ENCODE data around the gene ZNF710. TPM values are rescaled to one million over a fixed set of nuclear protein-coding genes. Genes with fewer than 3 reads are reported as not detected.

The ZNF710 gene
- polyA plus RNA-seq, 1 donor from 2014 or later, result 10.2 TPM

DNA sequence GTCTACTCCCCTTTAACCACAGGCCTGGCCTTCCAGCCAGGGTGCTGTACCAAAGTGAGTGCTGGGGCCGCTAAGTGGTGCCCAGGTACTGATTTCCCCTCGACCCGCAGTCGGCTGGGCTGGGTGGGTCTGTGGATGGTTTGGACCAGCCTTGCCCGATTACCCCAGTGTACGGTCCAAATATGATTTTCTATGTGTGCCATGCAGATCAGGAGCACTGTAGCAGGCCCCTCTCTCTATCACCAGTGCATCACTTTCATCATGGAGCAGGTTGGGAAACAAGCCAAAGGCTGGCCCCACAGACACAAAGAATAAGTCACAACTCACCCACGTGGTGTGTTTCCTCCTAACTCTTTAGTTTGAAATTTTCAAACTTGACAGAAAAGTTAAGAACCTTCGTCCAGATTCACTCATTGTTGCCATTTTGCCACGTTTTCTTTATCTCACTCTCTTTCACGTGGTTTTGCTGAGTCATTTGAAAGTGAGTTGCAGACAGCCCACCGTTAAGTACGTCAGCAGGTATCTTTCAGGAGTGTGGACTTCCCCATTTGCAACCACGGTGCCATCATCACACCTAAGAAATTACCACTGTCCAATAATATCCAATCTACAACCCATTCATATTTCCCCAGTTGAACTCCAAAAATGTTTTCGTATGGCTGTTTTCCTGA is 37.0 kb downstream of the ZNF710 start:
- no peak overlapping the region for H3K4me3 ChIP-seq (ENCODE audit: low read length)
- no peaks in the 10 kb centered on the region for H3K9me3 ChIP-seq (ENCODE audit: low read length)
- H3K9ac ChIP-seq (ENCODE audit: low read length), result no peak overlapping the region
- no peaks in the 10 kb centered on the region for H3F3A ChIP-seq (ENCODE audit: insufficient read depth, low read length, poor library complexity, severe bottlenecking)
- H3K27me3 ChIP-seq (ENCODE audit: insufficient read depth, low read depth, low read length), result no peaks in the 10 kb centered on the region
- no peak overlapping the region for H3K27ac ChIP-seq (ENCODE audit: low read length)
- H3K9me2 ChIP-seq (ENCODE audit: insufficient read depth, low read length), result no peaks in the 10 kb centered on the region
- TF ChIP-seq RAD21 (conservative IDR thresholded peaks at IDR 0.05) (no peak), MXI1 (conservative IDR thresholded peaks at IDR 0.05; ENCODE audit: poor library complexity, severe bottlenecking) (no peak)
- no peaks in the 10 kb centered on the region for H4K20me1 ChIP-seq (ENCODE audit: insufficient read depth)
- H3K4me2 ChIP-seq (ENCODE audit: low read length), result no peak overlapping the region
- peaks cover 11% of the 10 kb centered on the region for H3K79me2 ChIP-seq (replicated peaks; ENCODE audit: insufficient read depth, low read length)
- H3K36me3 ChIP-seq (ENCODE audit: insufficient read depth, low read length), result no peaks in the 10 kb centered on the region
- no peak overlapping the region for H2AFZ ChIP-seq (ENCODE audit: low read depth, low read length)

DNA sequence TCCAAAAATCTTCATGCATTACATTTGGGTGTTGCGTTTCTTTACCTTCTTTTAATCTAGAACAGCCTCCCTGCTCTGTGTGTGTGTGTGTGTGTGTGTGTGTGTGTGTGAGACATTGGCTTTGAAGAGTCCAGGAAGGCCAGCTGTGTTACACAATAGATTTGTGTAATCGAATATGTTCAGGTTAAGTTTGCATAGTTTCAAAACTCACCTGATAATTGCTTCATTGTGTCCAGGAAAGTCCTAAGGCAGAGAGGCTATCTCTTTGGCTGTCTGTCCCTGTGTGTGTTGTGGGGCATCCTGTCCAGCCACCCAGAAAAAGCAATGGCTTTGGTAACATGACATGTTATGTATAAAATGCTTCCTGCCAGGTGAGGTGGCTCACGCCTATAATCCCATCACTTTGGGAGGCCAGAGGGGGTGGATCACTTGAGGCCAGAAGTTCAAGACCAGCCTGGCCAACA is 37.5 kb downstream of the ZNF710 start:
- Histone ChIP-seq H4K20me1 (ENCODE audit: insufficient read depth) (no peaks in the 10 kb centered on the region), H3K79me2 (replicated peaks; ENCODE audit: insufficient read depth, low read length) (peaks cover 8% of the 10 kb centered on the region)
- TF ChIP-seq EP300 (conservative IDR thresholded peaks at IDR 0.05; ENCODE audit: poor library complexity, severe bottlenecking), result no peak

DNA sequence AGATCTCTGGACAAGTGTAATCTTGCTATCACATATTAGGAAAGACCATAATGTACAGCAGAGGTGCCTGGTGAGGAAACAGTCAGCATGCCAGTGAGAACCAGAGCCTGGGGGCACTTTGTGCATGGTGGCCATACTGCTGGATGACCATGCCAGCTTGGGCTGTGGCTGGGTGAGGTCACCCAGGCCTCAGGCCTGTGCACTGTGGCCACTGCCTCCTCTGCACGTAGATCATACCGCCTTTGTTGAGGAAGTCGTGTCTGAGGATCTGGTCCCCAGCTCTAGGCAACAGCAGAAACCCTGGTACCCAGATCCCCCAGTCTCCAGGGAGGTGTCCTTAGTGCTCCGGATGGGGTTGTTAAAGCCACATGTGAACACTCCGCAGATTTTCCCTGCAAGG is 38.9 kb downstream of the ZNF710 start:
- Histone ChIP-seq H3K9ac (ENCODE audit: low read length) (no peak overlapping the region), H3K36me3 (ENCODE audit: insufficient read depth, low read length) (no peaks in the 10 kb centered on the region), H3F3A (ENCODE audit: insufficient read depth, low read length, poor library complexity, severe bottlenecking) (no peaks in the 10 kb centered on the region), H3K9me3 (ENCODE audit: low read length) (no peaks in the 10 kb centered on the region), H3K4me3 (ENCODE audit: low read length) (no peak overlapping the region), H3K9me2 (ENCODE audit: insufficient read depth, low read length) (no peaks in the 10 kb centered on the region), H4K20me1 (ENCODE audit: insufficient read depth) (no peaks in the 10 kb centered on the region), H3K27ac (ENCODE audit: low read length) (no peak overlapping the region), H3K27me3 (ENCODE audit: insufficient read depth, low read depth, low read length) (no peaks in the 10 kb centered on the region), H3K79me2 (replicated peaks; ENCODE audit: insufficient read depth, low read length) (peaks cover 7% of the 10 kb centered on the region), H3K4me2 (ENCODE audit: low read length) (no peak overlapping the region), H2AFZ (ENCODE audit: low read depth, low read length) (no peak overlapping the region)
- TF ChIP-seq EZH2 (IDR thresholded peaks at IDR 0.05; ENCODE audit: borderline replicate concordance, insufficient read depth, low read length, poor library complexity, severe bottlenecking) (no peak), POLR2AphosphoS5 (IDR thresholded peaks at IDR 0.05) (no peak), RAD21 (conservative IDR thresholded peaks at IDR 0.05) (no peak)
- TF ChIP-seq, protein P1, sequence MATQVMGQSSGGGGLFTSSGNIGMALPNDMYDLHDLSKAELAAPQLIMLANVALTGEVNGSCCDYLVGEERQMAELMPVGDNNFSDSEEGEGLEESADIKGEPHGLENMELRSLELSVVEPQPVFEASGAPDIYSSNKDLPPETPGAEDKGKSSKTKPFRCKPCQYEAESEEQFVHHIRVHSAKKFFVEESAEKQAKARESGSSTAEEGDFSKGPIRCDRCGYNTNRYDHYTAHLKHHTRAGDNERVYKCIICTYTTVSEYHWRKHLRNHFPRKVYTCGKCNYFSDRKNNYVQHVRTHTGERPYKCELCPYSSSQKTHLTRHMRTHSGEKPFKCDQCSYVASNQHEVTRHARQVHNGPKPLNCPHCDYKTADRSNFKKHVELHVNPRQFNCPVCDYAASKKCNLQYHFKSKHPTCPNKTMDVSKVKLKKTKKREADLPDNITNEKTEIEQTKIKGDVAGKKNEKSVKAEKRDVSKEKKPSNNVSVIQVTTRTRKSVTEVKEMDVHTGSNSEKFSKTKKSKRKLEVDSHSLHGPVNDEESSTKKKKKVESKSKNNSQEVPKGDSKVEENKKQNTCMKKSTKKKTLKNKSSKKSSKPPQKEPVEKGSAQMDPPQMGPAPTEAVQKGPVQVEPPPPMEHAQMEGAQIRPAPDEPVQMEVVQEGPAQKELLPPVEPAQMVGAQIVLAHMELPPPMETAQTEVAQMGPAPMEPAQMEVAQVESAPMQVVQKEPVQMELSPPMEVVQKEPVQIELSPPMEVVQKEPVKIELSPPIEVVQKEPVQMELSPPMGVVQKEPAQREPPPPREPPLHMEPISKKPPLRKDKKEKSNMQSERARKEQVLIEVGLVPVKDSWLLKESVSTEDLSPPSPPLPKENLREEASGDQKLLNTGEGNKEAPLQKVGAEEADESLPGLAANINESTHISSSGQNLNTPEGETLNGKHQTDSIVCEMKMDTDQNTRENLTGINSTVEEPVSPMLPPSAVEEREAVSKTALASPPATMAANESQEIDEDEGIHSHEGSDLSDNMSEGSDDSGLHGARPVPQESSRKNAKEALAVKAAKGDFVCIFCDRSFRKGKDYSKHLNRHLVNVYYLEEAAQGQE (IDR thresholded peaks at IDR 0.05; ENCODE audit: borderline replicate concordance), result no peak

More for the DNA sequence above, 37.5 kb downstream of the ZNF710 start:
- Histone ChIP-seq H3K9me3 (ENCODE audit: low read length) (no peaks in the 10 kb centered on the region), H2AFZ (ENCODE audit: low read depth, low read length) (no peak overlapping the region), H3K9me2 (ENCODE audit: insufficient read depth, low read length) (no peaks in the 10 kb centered on the region), H3F3A (ENCODE audit: insufficient read depth, low read length, poor library complexity, severe bottlenecking) (no peaks in the 10 kb centered on the region), H3K4me2 (ENCODE audit: low read length) (no peak overlapping the region), H3K36me3 (ENCODE audit: insufficient read depth, low read length) (no peaks in the 10 kb centered on the region), H3K9ac (ENCODE audit: low read length) (no peak overlapping the region), H3K27me3 (ENCODE audit: insufficient read depth, low read depth, low read length) (no peaks in the 10 kb centered on the region), H3K27ac (ENCODE audit: low read length) (no peak overlapping the region), H3K4me3 (ENCODE audit: low read length) (no peak overlapping the region)

Measured in neural cell (in vitro differentiated cells).